ENCODE measurements around the gene IFI16.
"Not testable (repeated sequence)": the region's sequence is repeated elsewhere in the genome, so short reads cannot be mapped to it uniquely, and the experiment has no call there.

Gene IFI16

GRCh38 chr1:159009704-159010361, at the start of gene IFI16:
Gene IFI16, plus strand, starts transcription at chr1:159009907. Its CDS starts 4,774 bp downstream, at chr1:159014681.
- no peak for DNase-seq

- DNase-seq: no peak
Observed at GRCh38 chr1:158961178-158961577, 48.5 kb upstream of the IFI16 start.

GRCh38 chr1:158962983-158963382, 46.7 kb upstream of the IFI16 start:
- DNase-seq: no peak

GRCh38 chr1:158969166-158969565, 40.5 kb upstream of the IFI16 start:
- no peak for DNase-seq

- DNase-seq: no peak
Observed at GRCh38 chr1:158969855-158970254, 39.9 kb upstream of the IFI16 start.

GRCh38 chr1:158972841-158973240, 36.9 kb upstream of the IFI16 start:
- DNase-seq: no peak

- no peak for DNase-seq
Observed at GRCh38 chr1:158976219-158976618, 33.5 kb upstream of the IFI16 start.

- DNase-seq: no peak
Observed at GRCh38 chr1:158978730-158979129, 31.0 kb upstream of the IFI16 start.

GRCh38 chr1:158979229-158979628, 30.5 kb upstream of the IFI16 start:
- no peak for DNase-seq

- DNase-seq: no peak
Observed at GRCh38 chr1:158983235-158983634, 26.5 kb upstream of the IFI16 start.

- no peak for DNase-seq
Observed at GRCh38 chr1:158984386-158984785, 25.3 kb upstream of the IFI16 start.

GRCh38 chr1:158989424-158989823, 20.3 kb upstream of the IFI16 start:
- no peak for DNase-seq

GRCh38 chr1:158992787-158993312, 16.9 kb upstream of the IFI16 start:
- DNase-seq: no peak

GRCh38 chr1:158996998-158997397, 12.7 kb upstream of the IFI16 start:
- no peak for DNase-seq

GRCh38 chr1:158998037-158998780, 11.5 kb upstream of the IFI16 start:
- no peak for DNase-seq

- peak; percentile 49 for DNase-seq
Observed at GRCh38 chr1:158998781-158999161, 10.9 kb upstream of the IFI16 start.

GRCh38 chr1:158999316-159000069, 10.2 kb upstream of the IFI16 start:
- DNase-seq: no peak

GRCh38 chr1:159000070-159000409, 9.7 kb upstream of the IFI16 start:
- no peak for DNase-seq

- peak; percentile 5 for DNase-seq
Observed at GRCh38 chr1:159000625-159001024, 9.1 kb upstream of the IFI16 start.

GRCh38 chr1:159005161-159005560, 4.5 kb upstream of the IFI16 start:
- DNase-seq: no peak

- DNase-seq: no peak
Observed at GRCh38 chr1:159005676-159006075, 4.0 kb upstream of the IFI16 start.

GRCh38 chr1:159006210-159006807, 3.4 kb upstream of the IFI16 start:
- not testable (repeated sequence) for DNase-seq

- DNase-seq: no peak
Observed at GRCh38 chr1:159007726-159008125, 2.0 kb upstream of the IFI16 start.
